Psoas muscle (tissue), 8 donors: ENCODE results near the gene CSF2. TPM values are rescaled to one million over a fixed set of nuclear protein-coding genes. Genes with fewer than 3 reads are reported as not detected.

Experiments used
- ATAC-seq, 4 donors: fragments of 200-7000 bp; cut with Tn5 transposase; one replicate each; pipeline ENCODE4 v1.9.1; 2020; ENCODE audit warnings: moderate library complexity in 3 of 4, mild to moderate bottlenecking in 2 of 4
- DNase-seq, 2 donors: peaks; one replicate each; pipeline ENCODE4 v3.0.0-alpha.2; 2020
- H3K27ac ChIP-seq: fragments of 200-600 bp; one replicate; pipeline ENCODE4 v1.8.0; 2022
- H3K27me3 ChIP-seq, 3 donors: fragments of 200-600 bp in 1 of 3; one replicate each; pipeline versions ENCODE4 v1.6.1 to v1.8.0; 2013 to 2022; ENCODE audit warnings: low read length in 2 of 3, mild to moderate bottlenecking in 2 of 3, moderate library complexity in 1 of 3; ENCODE audit not compliant: insufficient read depth in 3 of 3
- H3K36me3 ChIP-seq, 2 donors: fragments of 200-600 bp in 1 of 2; one replicate each; pipeline versions ENCODE4 v1.6.1 to v1.8.0; 2013 to 2022; ENCODE audit warnings: low read depth in 1 of 2, mild to moderate bottlenecking in 1 of 2, moderate library complexity in 1 of 2; ENCODE audit not compliant: insufficient read depth in 1 of 2
- H3K4me1 ChIP-seq: fragments of 200-600 bp; one replicate; pipeline ENCODE4 v1.8.0; 2022
- H3K4me3 ChIP-seq: fragments of 200-600 bp; one replicate; pipeline ENCODE4 v1.8.0; 2022; ENCODE audit warnings: mild to moderate bottlenecking
- H3K9me3 ChIP-seq: fragments of 200-600 bp; one replicate; pipeline ENCODE4 v1.8.0; 2022
- CTCF ChIP-seq: fragments of 200-600 bp; IDR thresholded peaks from one replicate; pipeline ENCODE4 v1.8.0; 2022; ENCODE audit warnings: antibody characterized with exemption
- WGBS, 3 donors: extraction: QIAGEN DNeasy Blood & Tissue Kit; methylation state at CpG; one replicate each; pipeline versions ENCODE4 v1.1.6 to v1.1.7; 2013; 5-methylcytosine and 5-hydroxymethylcytosine counted together
- intact Hi-C, 2 donors: fragments of 100-400 bp; cut with DNase I; formaldehyde crosslinking; loops; one replicate each; pipeline versions ENCODE4 v1.11.0 to v1.14.2; 2022
- polyA plus RNA-seq, 3 donors: library from polyadenylated mRNA; stranded (reverse); fragments of 200-250 nt; gene quantifications; one replicate each; pipeline ENCODE4 v1.2.3, GENCODE V29; 2013
- total RNA-seq, 4 donors: library from RNA; stranded (reverse); fragmentation: NEBNext Ultra II Directional in 2 of 4; extraction: Animal tissue kit (Norgen Biotek cat#: 25700) in 2 of 4; gene quantifications; one replicate each; pipeline versions ENCODE4 v1.2.1 to v1.2.4, GENCODE V29; 2021 to 2023
- donor health status: healthy with polysubstance abuse.
- donor health status: DM: no; HTN: no; CAD: no; lungs with moderate emphysema.
- donor health status: Bipolar disorder and iron deficiency.
- donor health status: healthy.
- donor health status: DM: yes; HTN: yes; CAD: no.
- donor health status: DM: no; HTN: no; CAD: no.
- donor health status: DM: no; HTN: no; CAD: no.
- donor health status: DM: yes; HTN: yes; CAD: no.

The CSF2 gene
- total and polyA plus RNA-seq, 7 donors = 0.14 TPM; not detected in 6

GRCh38 chr5:132072070-132072469 lies 1.5 kb upstream of the CSF2 start:
- no peak overlapping the region for H3K4me3 ChIP-seq
- H3K36me3 ChIP-seq = no peaks in the 10 kb centered on the region
- DNase-seq = no peak
- no peak overlapping the region for H3K27ac ChIP-seq
- no peaks in the 10 kb centered on the region for H3K9me3 ChIP-seq
- WGBS, 3 donors = 87 to 92% (median 90%) methylated on average over 4 of the region's 4 CpGs
- TF ChIP-seq CTCF = no peak
- no peaks in the 10 kb centered on the region for H3K4me1 ChIP-seq
- no peaks in the 10 kb centered on the region for H3K27me3 ChIP-seq
- no peak for ATAC-seq
- intact Hi-C loops = no loop called here

GRCh38 chr5:132072528-132072927 lies 1.1 kb upstream of the CSF2 start:
- DNase-seq (no peak), ATAC-seq (no peak)
- no peaks in the 10 kb centered on the region for H3K36me3 ChIP-seq
- H3K27me3 ChIP-seq = no peaks in the 10 kb centered on the region
- no peak overlapping the region for H3K27ac ChIP-seq
- intact Hi-C loops = no loop called here
- no peak overlapping the region for H3K4me3 ChIP-seq
- H3K4me1 ChIP-seq = no peaks in the 10 kb centered on the region
- 88 to 92% (median 91%) methylated on average over 2 of the region's 2 CpGs for WGBS, 3 donors
- H3K9me3 ChIP-seq = no peaks in the 10 kb centered on the region
- TF ChIP-seq CTCF = no peak

- no peak overlapping the region for H3K4me3 ChIP-seq
- no peaks in the 10 kb centered on the region for H3K36me3 ChIP-seq
- peak in 1 of 2 donors; percentile 34 for DNase-seq
- no peaks in the 10 kb centered on the region for H3K9me3 ChIP-seq
- no peak for ATAC-seq
- no peak overlapping the region for H3K27ac ChIP-seq
- intact Hi-C loops = no loop called here
- H3K27me3 ChIP-seq = no peaks in the 10 kb centered on the region
- no peak for TF ChIP-seq CTCF
- no peaks in the 10 kb centered on the region for H3K4me1 ChIP-seq
- WGBS, 3 donors = 90 to 97% (median 93%) methylated on average over 7 of the region's 7 CpGs
Observed at GRCh38 chr5:132074091-132074771, 642 bp downstream of the CSF2 start.

GRCh38 chr5:132074772-132075718 lies 1.5 kb downstream of the CSF2 start:
- intact Hi-C loops = no loop called here
- Histone ChIP-seq H3K36me3 (no peaks in the 10 kb centered on the region), H3K4me1 (no peaks in the 10 kb centered on the region), H3K4me3 (no peak overlapping the region), H3K27ac (no peak overlapping the region), H3K9me3 (no peaks in the 10 kb centered on the region), H3K27me3 (no peaks in the 10 kb centered on the region)
- 82 to 84% (median 82%) methylated on average over 16 of the region's 16 CpGs for WGBS, 3 donors
- no peak for TF ChIP-seq CTCF
- ATAC-seq (no peak), DNase-seq (peak in 1 of 2 donors; percentile 26)
